ENCODE results near the gene VWA2.

The VWA2 gene

GRCh38 chr10:114289096-114289436 is 50.0 kb downstream of the VWA2 start:
- Histone ChIP-seq H3K27ac (no peak overlapping the region), H3K4me3 (no peak overlapping the region)

GRCh38 chr10:114290038-114290437 is 51.0 kb downstream of the VWA2 start:
- no peak overlapping the region for H3K4me3 ChIP-seq
- no peak overlapping the region for H3K27ac ChIP-seq

GRCh38 chr10:114291076-114291475 is 52.0 kb downstream of the VWA2 start:
- H3K27ac ChIP-seq = no peak overlapping the region
- H3K4me3 ChIP-seq = no peak overlapping the region

GRCh38 chr10:114291516-114291915 is 52.5 kb downstream of the VWA2 start:
- Histone ChIP-seq H3K4me3 (no peak overlapping the region), H3K27ac (no peak overlapping the region)

GRCh38 chr10:114293075-114293474 is 54.0 kb downstream of the VWA2 start:
- H3K27ac ChIP-seq = no peak overlapping the region
- H3K4me3 ChIP-seq = no peak overlapping the region

GRCh38 chr10:114294549-114294948 is 55.5 kb downstream of the VWA2 start:
- Histone ChIP-seq H3K27ac (no peak overlapping the region), H3K4me3 (no peak overlapping the region)

GRCh38 chr10:114295393-114295792 is 56.3 kb downstream of the VWA2 start:
- no peak overlapping the region for H3K4me3 ChIP-seq
- no peak overlapping the region for H3K27ac ChIP-seq

DNA sequence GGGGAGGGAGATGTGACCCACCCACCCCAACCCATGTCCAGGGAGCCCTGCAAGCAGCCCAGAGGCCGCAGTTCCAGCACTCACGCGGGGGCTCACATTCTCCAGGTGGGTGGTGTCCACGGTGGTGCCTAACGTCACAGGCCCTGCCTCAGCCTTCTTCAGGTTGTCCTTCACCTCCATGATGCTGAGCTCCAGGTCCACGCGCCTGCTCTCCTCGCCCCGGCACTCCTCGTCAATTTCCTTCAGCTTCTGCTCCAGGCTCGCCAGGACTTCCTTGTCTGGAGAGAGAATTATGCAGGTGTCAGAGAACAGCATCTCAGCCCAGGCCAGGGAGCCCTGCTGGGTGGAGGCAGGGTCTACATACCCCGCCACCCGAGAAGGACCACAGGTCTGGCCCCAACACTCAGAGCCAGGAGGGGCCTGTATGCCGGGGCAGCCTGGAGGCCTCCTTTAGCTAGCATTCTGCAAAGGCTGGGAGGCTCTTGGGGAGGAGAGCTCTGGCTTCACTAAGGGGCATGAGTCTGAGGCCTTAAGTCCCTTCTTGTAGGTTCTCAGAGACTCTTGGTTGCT is 58.2 kb downstream of the VWA2 start:
- Histone ChIP-seq H3K27ac (no peak overlapping the region), H3K4me3 (no peak overlapping the region)

DNA sequence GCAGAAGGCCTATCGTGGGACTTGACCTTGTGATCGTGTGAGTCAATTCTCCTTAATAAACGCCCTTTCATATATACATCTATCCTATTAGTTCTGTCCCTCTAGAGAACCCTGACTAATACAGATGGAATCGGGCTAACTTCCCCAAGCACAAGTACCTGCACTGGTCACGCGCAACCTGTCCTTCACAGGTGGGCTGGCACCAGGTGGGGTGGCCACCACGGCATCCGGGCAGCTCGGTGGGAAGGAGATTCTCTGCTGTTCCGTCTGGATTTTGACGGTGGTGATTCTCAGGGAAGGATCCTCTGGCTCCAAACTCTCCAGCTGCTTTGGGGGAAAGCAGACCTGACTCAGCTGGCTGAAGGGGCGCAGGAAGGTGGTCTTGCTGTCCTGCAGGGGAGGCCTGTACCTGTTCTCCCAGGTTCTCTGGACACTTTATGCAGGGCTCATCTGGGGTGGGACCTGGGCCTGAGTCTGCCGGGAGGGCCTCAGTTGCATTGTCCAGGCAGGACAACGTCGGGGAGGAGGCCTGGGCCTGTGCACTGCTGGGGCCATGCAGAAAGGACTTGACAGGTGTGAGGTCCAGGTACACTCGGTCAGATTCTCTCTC is 61.1 kb downstream of the VWA2 start:
- Histone ChIP-seq H3K27ac (no peak overlapping the region), H3K4me3 (no peak overlapping the region)

GRCh38 chr10:114301177-114301576 is 62.1 kb downstream of the VWA2 start:
- Histone ChIP-seq H3K27ac (no peak overlapping the region), H3K4me3 (no peak overlapping the region)

- H3K4me3 ChIP-seq = no peak overlapping the region
- H3K27ac ChIP-seq = peak overlapping the region in 2 of 21 experiments; percentile 7 to 43
These were observed 63.1 kb downstream of the VWA2 start for GRCh38 chr10:114301951-114302710.

DNA sequence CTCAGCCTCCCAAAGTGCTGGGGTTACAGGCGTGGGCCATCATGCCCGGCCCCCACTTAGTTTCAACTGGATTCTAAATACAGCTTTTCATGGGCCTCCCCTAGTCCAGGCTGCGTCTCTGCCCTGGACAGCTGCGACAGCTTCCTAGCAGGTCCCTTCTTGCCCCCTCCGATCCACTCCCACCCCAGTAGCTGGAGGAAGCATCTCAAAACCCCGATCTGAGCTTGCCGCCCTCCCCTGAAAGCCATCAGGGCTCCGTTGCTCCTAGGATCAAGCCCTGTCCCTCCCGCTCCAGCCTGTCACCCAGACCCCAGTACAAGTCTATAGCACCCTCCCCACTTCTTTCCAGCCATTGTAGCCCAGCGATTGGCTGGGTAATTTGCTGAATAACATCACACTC is 64.5 kb downstream of the VWA2 start:
- Histone ChIP-seq H3K4me3 (no peak overlapping the region), H3K27ac (no peak overlapping the region)

- Histone ChIP-seq H3K27ac (peak overlapping the region in 9 of 21 experiments; percentile 4 to 72 (median 26)), H3K4me3 (peak overlapping the region in 6 of 7 experiments; percentile 14 to 43 (median 28))
These were observed 65.0 kb downstream of the VWA2 start for GRCh38 chr10:114304017-114304570.

GRCh38 chr10:114304571-114305421 is 65.7 kb downstream of the VWA2 start:
- Histone ChIP-seq H3K4me3 (peak overlapping the region in 6 of 7 experiments; percentile 14 to 43 (median 28)), H3K27ac (peak overlapping the region in 9 of 21 experiments; percentile 4 to 72 (median 53))

GRCh38 chr10:114305521-114305925 is 66.5 kb downstream of the VWA2 start:
- no peak overlapping the region for H3K4me3 ChIP-seq

DNA sequence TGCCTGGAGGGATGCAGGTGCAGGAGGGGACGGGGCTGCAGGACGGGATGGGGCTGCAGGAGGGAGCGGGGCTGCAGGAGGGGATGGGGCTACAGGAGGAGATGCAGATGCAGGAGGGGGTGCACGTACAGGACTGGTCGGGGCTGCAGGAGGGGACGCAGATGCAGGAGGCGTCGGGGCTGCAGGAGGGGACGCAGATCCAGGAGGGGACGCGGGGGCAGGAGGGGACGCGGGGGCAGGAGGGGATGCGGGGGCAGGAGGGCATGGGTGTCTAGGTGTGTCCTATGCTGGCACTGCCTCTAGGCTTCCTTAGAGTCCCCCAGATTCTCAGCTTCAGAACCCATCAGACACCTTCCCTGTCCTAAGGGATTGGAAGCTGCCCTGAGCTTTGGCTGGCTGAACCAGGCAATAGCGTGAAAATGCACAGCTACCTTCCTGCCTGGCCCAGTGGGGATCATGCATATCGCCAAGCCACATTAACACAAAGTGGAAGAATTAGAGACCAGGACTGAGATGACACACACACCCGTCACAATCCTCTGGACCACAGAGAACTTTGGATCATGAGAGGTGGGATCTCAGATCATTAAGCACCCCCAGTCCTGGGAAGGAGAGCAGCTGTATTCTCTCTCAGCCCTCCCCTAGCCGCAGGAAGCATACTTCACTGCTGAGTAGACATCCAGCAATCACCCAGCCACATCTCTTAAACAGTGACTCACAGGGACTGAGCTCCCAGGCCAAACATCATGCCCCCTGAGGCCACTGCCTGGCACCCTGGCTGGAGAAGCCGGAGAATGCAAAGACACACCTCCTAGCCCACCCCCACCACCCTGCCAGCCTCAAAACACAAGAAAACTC is 67.3 kb downstream of the VWA2 start:
- no peak overlapping the region for H3K4me3 ChIP-seq
- peak overlapping the region in 1 of 21 experiments; percentile 2 for H3K27ac ChIP-seq

More at GRCh38 chr10:114305521-114305925, 66.5 kb downstream of the VWA2 start:
- no peak overlapping the region for H3K27ac ChIP-seq

- no peak overlapping the region for H3K4me3 ChIP-seq
- no peak overlapping the region for H3K27ac ChIP-seq
These were observed 68.7 kb downstream of the VWA2 start for GRCh38 chr10:114307731-114308130.

- Histone ChIP-seq H3K4me3 (no peak overlapping the region), H3K27ac (no peak overlapping the region)
These were observed 69.7 kb downstream of the VWA2 start for GRCh38 chr10:114308531-114309363.
